ENCODE measurements around the gene SIGLEC11. TPM values are rescaled to one million over a fixed set of nuclear protein-coding genes. Genes with fewer than 3 reads are reported as not detected.

SIGLEC11 gene
- total RNA-seq, 4 donors from 2014 or later: 0.38 TPM; not detected in 3

DNA sequence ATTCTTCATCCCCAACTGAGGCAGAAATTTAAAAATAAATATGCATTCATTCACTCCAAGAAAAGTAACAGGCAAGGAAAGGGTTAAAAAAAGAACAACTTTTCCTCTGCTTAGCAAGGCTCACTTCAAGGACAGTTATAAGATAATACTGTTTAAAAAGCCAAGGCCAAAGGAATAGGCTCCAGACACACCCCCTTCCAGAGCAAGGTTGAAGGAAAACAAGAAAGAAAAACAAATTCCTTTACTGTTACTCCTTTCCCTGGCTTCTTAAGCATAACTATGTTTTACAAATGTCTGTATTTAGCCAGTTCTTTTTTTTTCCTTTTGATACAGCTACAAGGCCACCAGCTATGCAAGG is 8.5 kb downstream of the SIGLEC11 start:
- TF ChIP-seq, protein P1, sequence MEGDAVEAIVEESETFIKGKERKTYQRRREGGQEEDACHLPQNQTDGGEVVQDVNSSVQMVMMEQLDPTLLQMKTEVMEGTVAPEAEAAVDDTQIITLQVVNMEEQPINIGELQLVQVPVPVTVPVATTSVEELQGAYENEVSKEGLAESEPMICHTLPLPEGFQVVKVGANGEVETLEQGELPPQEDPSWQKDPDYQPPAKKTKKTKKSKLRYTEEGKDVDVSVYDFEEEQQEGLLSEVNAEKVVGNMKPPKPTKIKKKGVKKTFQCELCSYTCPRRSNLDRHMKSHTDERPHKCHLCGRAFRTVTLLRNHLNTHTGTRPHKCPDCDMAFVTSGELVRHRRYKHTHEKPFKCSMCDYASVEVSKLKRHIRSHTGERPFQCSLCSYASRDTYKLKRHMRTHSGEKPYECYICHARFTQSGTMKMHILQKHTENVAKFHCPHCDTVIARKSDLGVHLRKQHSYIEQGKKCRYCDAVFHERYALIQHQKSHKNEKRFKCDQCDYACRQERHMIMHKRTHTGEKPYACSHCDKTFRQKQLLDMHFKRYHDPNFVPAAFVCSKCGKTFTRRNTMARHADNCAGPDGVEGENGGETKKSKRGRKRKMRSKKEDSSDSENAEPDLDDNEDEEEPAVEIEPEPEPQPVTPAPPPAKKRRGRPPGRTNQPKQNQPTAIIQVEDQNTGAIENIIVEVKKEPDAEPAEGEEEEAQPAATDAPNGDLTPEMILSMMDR (IDR thresholded peaks at IDR 0.05): no peak
- no peak for TF ChIP-seq POLR2A (IDR thresholded peaks at IDR 0.05)
- Histone ChIP-seq H3K4me1 (peaks cover 10 to 35% (median 10%) of the 10 kb centered on the region in 3 donors), H3K9me3 (no peaks in the 10 kb centered on the region), H3K27me3 (peaks cover 0 to 72% (median 0%) of the 10 kb centered on the region in 4 donors), H3K36me3 (no peaks in the 10 kb centered on the region), H3K4me3 (no peak overlapping the region), H3K27ac (no peak overlapping the region)
- intact Hi-C loops (cut with DNase I): no loop called here
- DNase-seq: no peak

DNA sequence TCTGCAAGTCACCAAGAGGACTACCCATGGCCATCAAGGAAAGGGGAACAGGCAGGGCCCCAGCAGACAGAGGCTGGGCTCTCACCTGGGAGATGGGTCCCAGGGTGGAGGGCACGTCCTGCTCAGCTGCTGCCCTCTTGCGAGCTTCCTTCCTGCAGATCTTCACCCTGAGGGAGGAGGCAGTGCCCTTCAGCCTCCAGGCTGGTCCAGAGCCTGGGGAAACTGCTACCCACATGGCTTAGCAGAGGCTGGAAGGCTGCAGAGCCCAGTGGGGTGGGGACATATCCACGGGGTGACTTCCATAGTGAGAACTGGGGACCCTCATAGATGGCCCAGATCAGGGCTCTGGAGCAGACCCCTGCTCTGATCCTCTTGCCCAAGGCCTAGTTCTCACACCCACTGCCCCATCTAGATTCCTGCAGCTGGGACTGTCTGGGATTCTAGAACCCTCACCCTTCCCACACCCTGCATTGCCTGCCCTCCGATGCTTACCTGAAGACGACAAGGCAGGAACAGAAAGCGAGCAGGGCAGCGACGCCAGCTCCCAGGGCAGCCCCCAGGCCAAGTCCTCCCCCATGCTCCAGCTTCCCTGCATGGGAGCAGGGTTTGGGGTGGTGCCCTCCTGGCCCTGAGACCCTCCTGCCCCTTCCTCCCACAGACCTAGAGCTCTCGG is 9.0 kb downstream of the SIGLEC11 start:
- intact Hi-C loops (cut with DNase I): no loop called here
- no peak for DNase-seq
- 80 to 86% methylated on average over 4 to 7 of the region's 9 CpGs for WGBS, 2 donors
- peaks cover 10 to 32% (median 10%) of the 10 kb centered on the region in 3 donors for H3K4me1 ChIP-seq
- no peaks in the 10 kb centered on the region for H3K9me3 ChIP-seq
- TF ChIP-seq, protein P1 (IDR thresholded peaks at IDR 0.05): no peak
- TF ChIP-seq POLR2A (IDR thresholded peaks at IDR 0.05): no peak
- H3K36me3 ChIP-seq: no peaks in the 10 kb centered on the region
- no peak overlapping the region for H3K27ac ChIP-seq
- peaks cover 0 to 72% (median 0%) of the 10 kb centered on the region in 4 donors for H3K27me3 ChIP-seq
- no peak overlapping the region for H3K4me3 ChIP-seq

GRCh38 chr19:49950956-49951526 is 9.9 kb downstream of the SIGLEC11 start:
- WGBS, 2 donors: 48 to 88% methylated on average over 3 to 7 of the region's 13 CpGs
- DNase-seq: no peak
- no peak overlapping the region for H3K27ac ChIP-seq
- H3K4me3 ChIP-seq: no peak overlapping the region
- H3K4me1 ChIP-seq: peaks cover 10 to 30% (median 10%) of the 10 kb centered on the region in 3 donors
- TF ChIP-seq, protein P1 (IDR thresholded peaks at IDR 0.05): no peak
- no peak for TF ChIP-seq POLR2A (IDR thresholded peaks at IDR 0.05)
- H3K27me3 ChIP-seq: peaks cover 0 to 78% (median 0%) of the 10 kb centered on the region in 4 donors
- intact Hi-C loops (cut with DNase I): no loop called here
- no peaks in the 10 kb centered on the region for H3K9me3 ChIP-seq
- no peaks in the 10 kb centered on the region for H3K36me3 ChIP-seq

- intact Hi-C loops (cut with DNase I): no loop called here
- H3K36me3 ChIP-seq: no peaks in the 10 kb centered on the region
- H3K4me3 ChIP-seq: no peak overlapping the region
- H3K9me3 ChIP-seq: no peaks in the 10 kb centered on the region
- no peak for TF ChIP-seq POLR2A (IDR thresholded peaks at IDR 0.05)
- TF ChIP-seq, protein P1 (IDR thresholded peaks at IDR 0.05): no peak
- H3K27ac ChIP-seq: no peak overlapping the region
- no peak for DNase-seq
- H3K27me3 ChIP-seq: peaks cover 0 to 78% (median 0%) of the 10 kb centered on the region in 4 donors
- 83 to 85% methylated on average over 3 to 5 of the region's 5 CpGs for WGBS, 2 donors
- peaks cover 10 to 25% (median 10%) of the 10 kb centered on the region in 3 donors for H3K4me1 ChIP-seq
Observed at GRCh38 chr19:49950590-49950948, 10.4 kb downstream of the SIGLEC11 start.

GRCh38 chr19:49949742-49950589 is 11.0 kb downstream of the SIGLEC11 start:
- no peak for TF ChIP-seq POLR2A (IDR thresholded peaks at IDR 0.05)
- TF ChIP-seq, protein P1 (IDR thresholded peaks at IDR 0.05): no peak
- Histone ChIP-seq H3K27me3 (peaks cover 0 to 77% (median 0%) of the 10 kb centered on the region in 4 donors), H3K4me3 (no peak overlapping the region), H3K36me3 (no peaks in the 10 kb centered on the region), H3K4me1 (peaks cover 9 to 19% (median 10%) of the 10 kb centered on the region in 3 donors), H3K9me3 (no peaks in the 10 kb centered on the region), H3K27ac (no peak overlapping the region)
- intact Hi-C loops (cut with DNase I): no loop called here
- WGBS, 2 donors: 81 to 88% methylated on average over 5 of the region's 11 CpGs
- no peak for DNase-seq
